WTC11 (cell line): ENCODE results near the gene ZGPAT. TPM values are rescaled to one million over a fixed set of nuclear protein-coding genes. Genes with fewer than 3 reads are reported as not detected.

Experiments
- ATAC-seq: fragments of 200-7000 bp; cut with Tn5 transposase; 2 replicates; pipeline ENCODE4 v1.10.0; 2021; ENCODE audit warnings: mild to moderate bottlenecking, moderate library complexity
- CTCF ChIA-PET: fragments of 300-600 bp; sonication (Branson Sonifier 250); formaldehyde crosslinking; loops from one replicate; lab custom pipeline; 2021; ENCODE audit warnings: antibody characterized with exemption; lab: Charles Lee
- POLR2A ChIA-PET: fragments of 350-600 bp; sonication (Branson Sonifier 250); formaldehyde crosslinking; loops from one replicate; lab custom pipeline; 2021; ENCODE audit warnings: antibody characterized with exemption; lab: Charles Lee
- DNase-seq: peaks from one replicate; pipeline ENCODE4 v3.0.0; 2021; ENCODE audit warnings: low spot score
- H3K27ac Mint-ChIP-seq: 2 replicates; pipeline ENCODE4 v1.8.0; 2021; ENCODE audit warnings: mixed read lengths
- H3K27me3 Mint-ChIP-seq: 2 replicates; pipeline ENCODE4 v1.8.0; 2021; ENCODE audit warnings: low read depth, mild to moderate bottlenecking, moderate library complexity, mixed read lengths
- H3K36me3 Mint-ChIP-seq: 2 replicates; pipeline ENCODE4 v1.8.0; 2021; ENCODE audit warnings: mixed read lengths
- H3K4me1 Mint-ChIP-seq: 2 replicates; pipeline ENCODE4 v1.8.0; 2022; ENCODE audit warnings: mixed read lengths
- H3K4me3 Mint-ChIP-seq: 2 replicates; pipeline ENCODE4 v1.8.0; 2021; ENCODE audit warnings: mild to moderate bottlenecking, moderate library complexity, mixed read lengths
- H3K9me3 Mint-ChIP-seq: 2 replicates; pipeline ENCODE4 v1.8.0; 2021; ENCODE audit warnings: mixed read lengths
- AR ChIP-seq: fragments of 250-450 bp; sonication (Bioruptor Pico); IDR thresholded peaks from 2 replicates; pipeline ENCODE4 v1.9.0; 2021; ENCODE audit warnings: mild to moderate bottlenecking
- ERG ChIP-seq: fragments of 250-450 bp; sonication (Bioruptor Pico); IDR thresholded peaks from 2 replicates; pipeline ENCODE4 v1.8.0; 2021; ENCODE audit warnings: mild to moderate bottlenecking
- ETV6 ChIP-seq: sonication (generic); formaldehyde crosslinking; IDR thresholded peaks from 2 replicates; pipeline ENCODE4 v1.8.1; 2022; ENCODE audit warnings: mild to moderate bottlenecking, missing genetic modification reagents
- FOXJ3 ChIP-seq: sonication (generic); formaldehyde crosslinking; IDR thresholded peaks from 2 replicates; pipeline ENCODE4 v1.9.0; 2021; ENCODE audit warnings: missing genetic modification reagents, mild to moderate bottlenecking, borderline replicate concordance
- IRF1 ChIP-seq: sonication (generic); formaldehyde crosslinking; IDR thresholded peaks from 2 replicates; pipeline ENCODE4 v1.8.0; 2023; ENCODE audit warnings: missing genetic modification reagents
- IRF2 ChIP-seq: sonication (generic); formaldehyde crosslinking; IDR thresholded peaks from 2 replicates; pipeline ENCODE4 v1.8.0; 2022; ENCODE audit warnings: low read depth, missing genetic modification reagents, borderline replicate concordance
- OVOL2 ChIP-seq: fragments of 250-450 bp; sonication (Bioruptor Pico); IDR thresholded peaks from 2 replicates; pipeline ENCODE4 v1.9.0; 2021; ENCODE audit warnings: mild to moderate bottlenecking, borderline replicate concordance
- SMAD3 ChIP-seq: sonication (generic); formaldehyde crosslinking; IDR thresholded peaks from 2 replicates; pipeline ENCODE4 v1.8.0; 2022; ENCODE audit warnings: missing genetic modification reagents, mild to moderate bottlenecking, borderline replicate concordance
- SOX15 ChIP-seq: fragments of 250-450 bp; sonication (Bioruptor Pico); IDR thresholded peaks from 2 replicates; pipeline ENCODE4 v1.9.0; 2021; ENCODE audit warnings: mild to moderate bottlenecking
- ZBTB43 ChIP-seq: sonication (generic); formaldehyde crosslinking; IDR thresholded peaks from 2 replicates; pipeline ENCODE4 v1.8.1; 2023; ENCODE audit warnings: mild to moderate bottlenecking, missing genetic modification reagents
- ZNF219 ChIP-seq: sonication (generic); formaldehyde crosslinking; IDR thresholded peaks from 2 replicates; pipeline ENCODE4 v1.8.0; 2023; ENCODE audit warnings: missing genetic modification reagents, mild to moderate bottlenecking, borderline replicate concordance
- ZNF281 ChIP-seq: sonication (generic); formaldehyde crosslinking; IDR thresholded peaks from 2 replicates; pipeline ENCODE4 v1.8.0; 2023; ENCODE audit warnings: mild to moderate bottlenecking, missing genetic modification reagents
- ZNF423 ChIP-seq: fragments of 250-450 bp; sonication (Bioruptor Pico); IDR thresholded peaks from 2 replicates; pipeline ENCODE4 v2.1.2; 2022; ENCODE audit warnings: mild to moderate bottlenecking, moderate library complexity
- total RNA-seq: library from RNA; stranded (reverse); gene quantifications from 3 replicates; pipeline ENCODE4 v1.2.3, GENCODE V29; 2021
- TF ChIP-seq, protein P1 (sequence below): sonication (generic); formaldehyde crosslinking; IDR thresholded peaks from 2 replicates; pipeline ENCODE4 v1.8.1; 2022; ENCODE audit warnings: low read depth, missing genetic modification reagents, borderline replicate concordance
- TF ChIP-seq, protein P2 (sequence below): fragments of 250-450 bp; sonication (Bioruptor Pico); IDR thresholded peaks from 2 replicates; pipeline ENCODE4 v1.9.0; 2021; ENCODE audit warnings: mild to moderate bottlenecking, borderline replicate concordance
- TF ChIP-seq, protein P3 (sequence below): sonication (generic); formaldehyde crosslinking; IDR thresholded peaks from 2 replicates; pipeline ENCODE4 v1.8.0; 2022; ENCODE audit warnings: mild to moderate bottlenecking, missing genetic modification reagents

The ZGPAT gene
- total RNA-seq, 1 experiment from 2014 or later: 28.3 TPM

DNA sequence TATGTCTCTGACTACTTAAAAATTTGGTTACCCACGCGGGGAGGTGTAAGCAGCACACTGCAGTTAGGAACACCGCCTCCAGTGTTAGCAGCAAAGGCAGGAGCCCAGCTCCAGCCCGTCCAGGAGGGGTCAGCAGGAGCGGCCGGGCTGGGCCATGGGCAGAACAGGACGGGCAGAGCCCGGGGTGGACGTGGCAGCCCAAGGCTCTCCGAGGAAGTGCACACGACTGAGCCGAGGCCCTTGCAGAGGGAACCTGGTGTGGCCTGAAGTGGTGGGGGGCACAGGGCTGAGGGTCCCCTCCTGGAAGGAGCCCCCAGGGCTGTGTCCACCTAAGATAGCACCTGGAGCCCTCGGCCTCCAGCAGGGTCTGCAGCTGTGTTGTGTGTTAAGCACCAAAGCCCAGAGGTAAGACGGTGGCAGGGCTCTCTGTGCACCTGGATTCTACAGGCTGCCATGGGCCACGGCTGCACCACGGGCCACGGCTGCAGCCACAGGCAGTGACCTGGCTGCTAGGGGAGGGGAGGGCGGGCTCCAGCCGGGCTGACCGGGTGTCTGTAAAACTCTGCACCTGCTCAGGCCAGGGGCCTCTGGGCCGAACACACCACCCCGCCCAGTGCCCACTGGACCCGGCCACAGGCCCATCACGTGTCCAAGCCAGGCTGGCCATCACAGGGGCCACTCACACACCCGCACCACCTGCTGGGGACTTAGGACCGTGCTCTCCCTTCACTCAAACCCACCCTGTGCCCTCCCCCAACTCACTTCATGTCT lies 38.3 kb downstream of the ZGPAT start (continued):
- TF ChIP-seq IRF1 (CRISPR knock-in tag): no peak
- TF ChIP-seq ZNF219 (CRISPR knock-in tag): no peak
- TF ChIP-seq OVOL2: no peak
- no peak for TF ChIP-seq SOX15 (CRISPR knock-in tag)
- no peak for TF ChIP-seq IRF2

GRCh38 chr20:63746751-63747315 lies 39.0 kb downstream of the ZGPAT start:
- 0 out of 2 replicates have a peak, but pooled peaks cover 3% of the 10 kb centered on the region for H3K36me3 Mint-ChIP-seq
- no peak overlapping the region for H3K27ac Mint-ChIP-seq
- no peak overlapping the region for H3K4me3 Mint-ChIP-seq
- ChIA-PET CTCF (interaction anchor here (0.9 kb wide), 1 partner anchor 28 kb away, joined by 3 read pairs; no protein-coding TSS in a partner anchor), POLR2A (no interaction called here)
- DNase-seq (no peak), ATAC-seq (no peak)
- H3K27me3 Mint-ChIP-seq: no peaks in the 10 kb centered on the region
- H3K4me1 Mint-ChIP-seq: peaks cover 4% of the 10 kb centered on the region
- no peaks in the 10 kb centered on the region for H3K9me3 Mint-ChIP-seq
- TF ChIP-seq IRF2 (no peak), ZNF423 (no peak)
- TF ChIP-seq, protein P1, sequence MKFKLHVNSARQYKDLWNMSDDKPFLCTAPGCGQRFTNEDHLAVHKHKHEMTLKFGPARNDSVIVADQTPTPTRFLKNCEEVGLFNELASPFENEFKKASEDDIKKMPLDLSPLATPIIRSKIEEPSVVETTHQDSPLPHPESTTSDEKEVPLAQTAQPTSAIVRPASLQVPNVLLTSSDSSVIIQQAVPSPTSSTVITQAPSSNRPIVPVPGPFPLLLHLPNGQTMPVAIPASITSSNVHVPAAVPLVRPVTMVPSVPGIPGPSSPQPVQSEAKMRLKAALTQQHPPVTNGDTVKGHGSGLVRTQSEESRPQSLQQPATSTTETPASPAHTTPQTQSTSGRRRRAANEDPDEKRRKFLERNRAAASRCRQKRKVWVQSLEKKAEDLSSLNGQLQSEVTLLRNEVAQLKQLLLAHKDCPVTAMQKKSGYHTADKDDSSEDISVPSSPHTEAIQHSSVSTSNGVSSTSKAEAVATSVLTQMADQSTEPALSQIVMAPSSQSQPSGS: no peak
- TF ChIP-seq, protein P2, sequence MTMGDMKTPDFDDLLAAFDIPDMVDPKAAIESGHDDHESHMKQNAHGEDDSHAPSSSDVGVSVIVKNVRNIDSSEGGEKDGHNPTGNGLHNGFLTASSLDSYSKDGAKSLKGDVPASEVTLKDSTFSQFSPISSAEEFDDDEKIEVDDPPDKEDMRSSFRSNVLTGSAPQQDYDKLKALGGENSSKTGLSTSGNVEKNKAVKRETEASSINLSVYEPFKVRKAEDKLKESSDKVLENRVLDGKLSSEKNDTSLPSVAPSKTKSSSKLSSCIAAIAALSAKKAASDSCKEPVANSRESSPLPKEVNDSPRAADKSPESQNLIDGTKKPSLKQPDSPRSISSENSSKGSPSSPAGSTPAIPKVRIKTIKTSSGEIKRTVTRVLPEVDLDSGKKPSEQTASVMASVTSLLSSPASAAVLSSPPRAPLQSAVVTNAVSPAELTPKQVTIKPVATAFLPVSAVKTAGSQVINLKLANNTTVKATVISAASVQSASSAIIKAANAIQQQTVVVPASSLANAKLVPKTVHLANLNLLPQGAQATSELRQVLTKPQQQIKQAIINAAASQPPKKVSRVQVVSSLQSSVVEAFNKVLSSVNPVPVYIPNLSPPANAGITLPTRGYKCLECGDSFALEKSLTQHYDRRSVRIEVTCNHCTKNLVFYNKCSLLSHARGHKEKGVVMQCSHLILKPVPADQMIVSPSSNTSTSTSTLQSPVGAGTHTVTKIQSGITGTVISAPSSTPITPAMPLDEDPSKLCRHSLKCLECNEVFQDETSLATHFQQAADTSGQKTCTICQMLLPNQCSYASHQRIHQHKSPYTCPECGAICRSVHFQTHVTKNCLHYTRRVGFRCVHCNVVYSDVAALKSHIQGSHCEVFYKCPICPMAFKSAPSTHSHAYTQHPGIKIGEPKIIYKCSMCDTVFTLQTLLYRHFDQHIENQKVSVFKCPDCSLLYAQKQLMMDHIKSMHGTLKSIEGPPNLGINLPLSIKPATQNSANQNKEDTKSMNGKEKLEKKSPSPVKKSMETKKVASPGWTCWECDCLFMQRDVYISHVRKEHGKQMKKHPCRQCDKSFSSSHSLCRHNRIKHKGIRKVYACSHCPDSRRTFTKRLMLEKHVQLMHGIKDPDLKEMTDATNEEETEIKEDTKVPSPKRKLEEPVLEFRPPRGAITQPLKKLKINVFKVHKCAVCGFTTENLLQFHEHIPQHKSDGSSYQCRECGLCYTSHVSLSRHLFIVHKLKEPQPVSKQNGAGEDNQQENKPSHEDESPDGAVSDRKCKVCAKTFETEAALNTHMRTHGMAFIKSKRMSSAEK (CRISPR knock-in tag): no peak

GRCh38 chr20:63747622-63748069 lies 39.8 kb downstream of the ZGPAT start:
- no peak for ATAC-seq
- TF ChIP-seq AR: no peak
- no peak for TF ChIP-seq ZBTB43 (CRISPR knock-in tag)
- TF ChIP-seq FOXJ3: no peak
- TF ChIP-seq, protein P3, sequence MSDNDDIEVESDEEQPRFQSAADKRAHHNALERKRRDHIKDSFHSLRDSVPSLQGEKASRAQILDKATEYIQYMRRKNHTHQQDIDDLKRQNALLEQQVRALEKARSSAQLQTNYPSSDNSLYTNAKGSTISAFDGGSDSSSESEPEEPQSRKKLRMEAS: no peak
- TF ChIP-seq SMAD3 (CRISPR knock-in tag): no peak
- no peak for TF ChIP-seq ERG
- no peak for TF ChIP-seq ETV6 (CRISPR knock-in tag)
- TF ChIP-seq ZNF281 (CRISPR knock-in tag): no peak

More at GRCh38 chr20:63747622-63748069, 39.8 kb downstream of the ZGPAT start:
- H3K36me3 Mint-ChIP-seq: 0 out of 2 replicates have a peak, but pooled peaks cover 3% of the 10 kb centered on the region
- H3K4me3 Mint-ChIP-seq: no peak overlapping the region
- no peaks in the 10 kb centered on the region for H3K27me3 Mint-ChIP-seq
- ChIA-PET CTCF (interaction anchor here (0.9 kb wide), 1 partner anchor 27 kb away, joined by 3 read pairs; no protein-coding TSS in a partner anchor), POLR2A (no interaction called here)
- H3K4me1 Mint-ChIP-seq: peaks cover 6% of the 10 kb centered on the region
- H3K27ac Mint-ChIP-seq: no peak overlapping the region
- no peaks in the 10 kb centered on the region for H3K9me3 Mint-ChIP-seq
- DNase-seq: no peak
